Pancreas (tissue), 10 donors: ENCODE results near the gene SLC35B3. TPM values are rescaled to one million over a fixed set of nuclear protein-coding genes. Genes with fewer than 3 reads are reported as not detected.

ENCODE experiments used
- ATAC-seq, 4 donors: fragments of 200-7000 bp; cut with Tn5 transposase; one replicate each; pipeline versions ENCODE4 v1.8.0 to v1.9.1; 2020; ENCODE audit warnings: mild to moderate bottlenecking in 4 of 4, moderate library complexity in 4 of 4
- DNase-seq, 6 donors: peaks; one replicate each; pipeline ENCODE4 v3.0.0-alpha.2; 2020
- FAIRE-seq: peaks from 2 replicates; lab custom pipeline; 2012; peaks lifted over from hg19 to GRCh38; lab: Jason Lieb, UNC
- H3K27ac ChIP-seq, 4 donors: fragments of 200-600 bp; sonication (generic); 1 replicate in 3 of 4; 2 replicates in 1 of 4; pipeline versions ENCODE4 v1.5.0 to v1.8.0; 2020
- H3K27me3 ChIP-seq, 4 donors: fragments of 200-600 bp; one replicate each; pipeline ENCODE4 v1.8.0; 2021
- H3K36me3 ChIP-seq, 3 donors: fragments of 200-600 bp; sonication (generic) in 1 of 3; one replicate each; pipeline versions ENCODE4 v1.5.0 to v1.8.0; 2020 to 2021
- H3K4me1 ChIP-seq, 3 donors: fragments of 200-600 bp; one replicate each; pipeline ENCODE4 v1.8.0; 2021
- H3K4me3 ChIP-seq, 4 donors: fragments of 200-600 bp; sonication (generic) in 2 of 4; one replicate each; pipeline versions ENCODE4 v1.5.0 to v1.8.0; 2020 to 2021
- H3K9me3 ChIP-seq, 4 donors: fragments of 200-600 bp; one replicate each; pipeline ENCODE4 v1.8.0; 2021
- WGBS, 2 donors: extraction: QIAGEN DNeasy Blood & Tissue Kit; methylation state at CpG; one replicate each; pipeline ENCODE4 v1.1.7; 2013; 5-methylcytosine and 5-hydroxymethylcytosine counted together
- intact Hi-C, 3 donors: fragments of 100-400 bp; cut with DNase I; formaldehyde crosslinking; loops; one replicate each; pipeline versions ENCODE4 v1.11.1 to v1.14.2; 2022
- polyA plus RNA-seq, 2 donors: library from polyadenylated mRNA; stranded (reverse); fragments of 200-250 nt; gene quantifications; one replicate each; pipeline ENCODE4 v1.2.3, GENCODE V29; 2013
- total RNA-seq, 6 donors: library from RNA; stranded (reverse); fragmentation: NEBNext Ultra II Directional in 4 of 6; extraction: Animal tissue kit (Norgen Biotek cat#: 25700) in 4 of 6; gene quantifications; one replicate each; pipeline versions ENCODE4 v1.2.1 to v1.2.4, GENCODE V29; 2021 to 2023
- TF ChIP-seq, protein P1 (sequence below), 4 donors: fragments of 200-600 bp; sonication (generic) in 3 of 4; IDR thresholded peaks; one replicate each; pipeline versions ENCODE4 v1.5.0 to v1.8.0; 2021; ENCODE audit warnings: antibody characterized with exemption in 4 of 4
- donor health status: healthy with polysubstance abuse.
- donor health status: DM: no; HTN: no; CAD: no; lungs with moderate emphysema.
- donor health status: DM: no; HTN: no; CAD: no.
- donor health status: control.
- donor health status: control.
- donor health status: Bipolar disorder and iron deficiency.
- donor health status: DM: yes; HTN: yes; CAD: no.
- donor health status: DM: no; HTN: no; CAD: no.
- donor health status: DM: no; HTN: no; CAD: no.
- donor health status: DM: yes; HTN: yes; CAD: no.

The SLC35B3 gene
- total and polyA plus RNA-seq, 8 donors: 8.5 to 16.0 (median 11.8) TPM

DNA sequence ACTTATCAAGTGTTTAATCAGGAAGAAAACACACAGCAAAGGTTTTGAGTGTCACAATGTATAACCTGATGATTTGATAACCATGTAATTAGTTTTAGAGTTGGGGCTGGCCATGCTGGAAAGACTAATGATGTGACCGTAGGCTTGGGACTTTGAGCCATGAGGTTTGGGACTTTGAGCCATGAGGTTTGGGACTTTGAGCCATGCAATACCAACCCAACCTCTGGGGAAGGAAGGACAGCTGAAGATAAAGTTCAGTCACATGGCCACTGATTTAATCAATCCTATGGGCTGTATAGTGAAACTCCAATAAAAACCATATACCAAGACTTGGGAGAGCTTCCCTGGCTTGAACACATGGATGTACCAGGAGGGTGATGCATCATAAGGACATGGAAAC is 32.8 kb downstream of the SLC35B3 start:
- H3K36me3 ChIP-seq: no peaks in the 10 kb centered on the region
- 97 to 98% methylated on average over 1 of the region's 1 CpG for WGBS, 2 donors
- FAIRE-seq (no peak), DNase-seq (no peak), ATAC-seq (no peak)
- no peak overlapping the region for H3K27ac ChIP-seq
- intact Hi-C loops: no loop called here
- no peak overlapping the region for H3K4me3 ChIP-seq
- H3K27me3 ChIP-seq: no peaks in the 10 kb centered on the region
- no peaks in the 10 kb centered on the region for H3K4me1 ChIP-seq
- no peaks in the 10 kb centered on the region for H3K9me3 ChIP-seq
- TF ChIP-seq, protein P1, sequence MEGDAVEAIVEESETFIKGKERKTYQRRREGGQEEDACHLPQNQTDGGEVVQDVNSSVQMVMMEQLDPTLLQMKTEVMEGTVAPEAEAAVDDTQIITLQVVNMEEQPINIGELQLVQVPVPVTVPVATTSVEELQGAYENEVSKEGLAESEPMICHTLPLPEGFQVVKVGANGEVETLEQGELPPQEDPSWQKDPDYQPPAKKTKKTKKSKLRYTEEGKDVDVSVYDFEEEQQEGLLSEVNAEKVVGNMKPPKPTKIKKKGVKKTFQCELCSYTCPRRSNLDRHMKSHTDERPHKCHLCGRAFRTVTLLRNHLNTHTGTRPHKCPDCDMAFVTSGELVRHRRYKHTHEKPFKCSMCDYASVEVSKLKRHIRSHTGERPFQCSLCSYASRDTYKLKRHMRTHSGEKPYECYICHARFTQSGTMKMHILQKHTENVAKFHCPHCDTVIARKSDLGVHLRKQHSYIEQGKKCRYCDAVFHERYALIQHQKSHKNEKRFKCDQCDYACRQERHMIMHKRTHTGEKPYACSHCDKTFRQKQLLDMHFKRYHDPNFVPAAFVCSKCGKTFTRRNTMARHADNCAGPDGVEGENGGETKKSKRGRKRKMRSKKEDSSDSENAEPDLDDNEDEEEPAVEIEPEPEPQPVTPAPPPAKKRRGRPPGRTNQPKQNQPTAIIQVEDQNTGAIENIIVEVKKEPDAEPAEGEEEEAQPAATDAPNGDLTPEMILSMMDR (IDR thresholded peaks at IDR 0.05): no peak

DNA sequence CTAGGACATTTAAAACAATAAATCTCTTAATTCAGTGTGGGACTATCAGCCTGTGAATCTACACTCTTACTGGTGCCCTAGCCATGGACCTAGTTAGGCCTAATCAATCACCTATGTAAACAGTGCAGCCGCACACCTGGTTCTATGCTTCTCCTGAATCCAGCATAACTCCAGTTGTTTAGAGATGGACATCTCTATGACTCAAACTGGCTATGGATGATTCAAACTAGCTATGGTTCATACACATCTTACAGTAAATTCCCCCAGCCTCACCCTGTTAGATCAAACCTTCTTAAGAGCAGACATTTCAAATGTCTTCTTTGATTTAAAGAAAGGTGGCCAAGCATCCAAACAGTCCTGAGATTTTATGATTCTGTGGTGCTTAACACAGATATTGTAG is 34.7 kb downstream of the SLC35B3 start:
- Histone ChIP-seq H3K27ac (no peak overlapping the region), H3K9me3 (no peaks in the 10 kb centered on the region), H3K4me1 (no peaks in the 10 kb centered on the region), H3K27me3 (no peaks in the 10 kb centered on the region), H3K36me3 (no peaks in the 10 kb centered on the region), H3K4me3 (no peak overlapping the region)
- TF ChIP-seq, protein P1 (IDR thresholded peaks at IDR 0.05): no peak
- intact Hi-C loops: no loop called here
- no peak for FAIRE-seq
- DNase-seq: no peak
- WGBS, 2 donors: 13 to 18% methylated on average over 1 of the region's 1 CpG
- ATAC-seq: peak in 2 of 4 donors; percentile 29 to 44

DNA sequence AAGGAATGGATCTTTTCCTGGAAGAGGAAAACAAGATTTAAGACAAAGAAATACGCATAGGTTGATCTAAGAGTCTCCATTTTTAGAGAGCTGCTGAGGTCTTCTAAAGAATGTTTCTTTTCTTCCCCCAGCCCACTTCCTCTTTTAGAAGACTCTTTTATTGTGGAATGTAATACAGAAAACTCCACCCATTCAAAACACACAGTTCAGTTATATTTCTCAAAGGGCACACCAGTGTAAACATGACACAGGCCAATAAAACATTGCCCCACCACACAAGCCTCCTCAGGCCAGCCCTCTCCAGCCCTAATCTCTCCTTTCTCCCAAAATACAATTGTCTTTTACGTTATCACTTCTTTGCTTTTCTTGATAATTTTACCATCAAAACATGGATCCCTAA is 42.8 kb downstream of the SLC35B3 start:
- TF ChIP-seq, protein P1 (IDR thresholded peaks at IDR 0.05): no peak
- Histone ChIP-seq H3K36me3 (no peaks in the 10 kb centered on the region), H3K9me3 (no peaks in the 10 kb centered on the region), H3K4me1 (no peaks in the 10 kb centered on the region), H3K27me3 (no peaks in the 10 kb centered on the region), H3K27ac (no peak overlapping the region), H3K4me3 (no peak overlapping the region)
- DNase-seq (no peak), ATAC-seq (no peak), FAIRE-seq (no peak)
- intact Hi-C loops: no loop called here
- WGBS, 2 donors: 64 to 66% methylated on average over 2 of the region's 2 CpGs

GRCh38 chr6:8391934-8392333 is 43.4 kb downstream of the SLC35B3 start:
- TF ChIP-seq, protein P1 (IDR thresholded peaks at IDR 0.05): no peak
- no peaks in the 10 kb centered on the region for H3K36me3 ChIP-seq
- H3K9me3 ChIP-seq: no peaks in the 10 kb centered on the region
- no peaks in the 10 kb centered on the region for H3K4me1 ChIP-seq
- FAIRE-seq (no peak), ATAC-seq (no peak), DNase-seq (no peak)
- intact Hi-C loops: no loop called here
- H3K4me3 ChIP-seq: no peak overlapping the region
- H3K27ac ChIP-seq: no peak overlapping the region
- H3K27me3 ChIP-seq: no peaks in the 10 kb centered on the region

- H3K4me3 ChIP-seq: no peak overlapping the region
- DNase-seq: no peak
- no peaks in the 10 kb centered on the region for H3K36me3 ChIP-seq
- intact Hi-C loops: no loop called here
- H3K9me3 ChIP-seq: no peaks in the 10 kb centered on the region
- no peak for FAIRE-seq
- H3K27me3 ChIP-seq: no peaks in the 10 kb centered on the region
- H3K4me1 ChIP-seq: no peaks in the 10 kb centered on the region
- TF ChIP-seq, protein P1 (IDR thresholded peaks at IDR 0.05): no peak
- H3K27ac ChIP-seq: no peak overlapping the region
- WGBS, 2 donors: 60% methylated on average over 4 of the region's 4 CpGs
- ATAC-seq: no peak
Observed at GRCh38 chr6:8389036-8389818, 46.1 kb downstream of the SLC35B3 start.
